Keratinocyte (primary cell): Measurements from ENCODE around the gene C4orf17. TPM values are rescaled to one million over a fixed set of nuclear protein-coding genes. Genes with fewer than 3 reads are reported as not detected.

Experiments used
- DNase-seq: peaks from one replicate; pipeline ENCODE4 v3.0.0-alpha.2; 2011; ENCODE audit warnings: low read depth, missing footprints, low spot score
- FAIRE-seq: peaks from 2 replicates; lab custom pipeline; 2011; peaks lifted over from hg19 to GRCh38; lab: Jason Lieb, UNC
- H2AFZ ChIP-seq: 2 replicates; pipeline ENCODE4 v1.6.0; 2012; ENCODE audit warnings: low read length, control low read depth, inconsistent platforms; ENCODE audit not compliant: control insufficient read depth
- H3K27ac ChIP-seq: 2 replicates; pipeline ENCODE4 v1.5.1; 2011; ENCODE audit warnings: low read length; ENCODE audit not compliant: control insufficient read depth, insufficient read depth
- H3K27me3 ChIP-seq: 3 replicates; pipeline ENCODE4 v1.6.0; 2011; ENCODE audit warnings: low read length; ENCODE audit not compliant: control insufficient read depth, insufficient read depth; ENCODE audit errors: extremely low read depth
- H3K36me3 ChIP-seq, 2 experiments: 2 replicates in 1 of 2; 3 replicates in 1 of 2; pipeline ENCODE4 v1.5.1; 2011; ENCODE audit warnings: low read length in 2 of 2, mild to moderate bottlenecking in 1 of 2; ENCODE audit not compliant: control insufficient read depth in 2 of 2, insufficient read depth in 2 of 2; ENCODE audit errors: extremely low read depth in 1 of 2
- H3K4me1 ChIP-seq: 3 replicates; pipeline ENCODE4 v1.5.1; 2011; ENCODE audit warnings: low read length; ENCODE audit not compliant: control insufficient read depth, insufficient read depth; ENCODE audit errors: extremely low read depth
- H3K4me2 ChIP-seq: 3 replicates; pipeline ENCODE4 v1.6.0; 2011; ENCODE audit warnings: low read depth, low read length; ENCODE audit not compliant: control insufficient read depth, insufficient read depth; ENCODE audit errors: extremely low read depth
- H3K4me3 ChIP-seq, 3 experiments: fragments of 200-600 bp in 1 of 3; sonication (generic) in 1 of 3; 2 replicates in 2 of 3; 3 replicates in 1 of 3; pipeline ENCODE4 v1.5.1; 2011 to 2016; ENCODE audit warnings: low read length in 3 of 3, mild to moderate bottlenecking in 3 of 3, control low read depth in 2 of 3, inconsistent platforms in 1 of 3, low read depth in 1 of 3, mixed read lengths in 1 of 3, mixed run types in 1 of 3, moderate library complexity in 1 of 3; ENCODE audit not compliant: control insufficient read depth in 2 of 3, insufficient read depth in 2 of 3; ENCODE audit errors: extremely low read depth in 1 of 3
- H3K79me2 ChIP-seq: 2 replicates; pipeline ENCODE4 v1.6.0; 2012; ENCODE audit warnings: low read length; ENCODE audit not compliant: control insufficient read depth, insufficient read depth
- H3K9ac ChIP-seq: 3 replicates; pipeline ENCODE4 v1.6.0; 2011; ENCODE audit warnings: low read length; ENCODE audit not compliant: control insufficient read depth, insufficient read depth; ENCODE audit errors: extremely low read depth
- H3K9me1 ChIP-seq: 3 replicates; pipeline ENCODE4 v1.6.0; 2011; ENCODE audit warnings: low read length; ENCODE audit not compliant: control insufficient read depth, insufficient read depth; ENCODE audit errors: extremely low read depth
- H3K9me3 ChIP-seq: 2 replicates; pipeline ENCODE4 v1.5.1; 2012; ENCODE audit warnings: low read depth, low read length; ENCODE audit not compliant: control insufficient read depth
- H4K20me1 ChIP-seq: 3 replicates; pipeline ENCODE4 v1.6.0; 2011; ENCODE audit warnings: low read length; ENCODE audit not compliant: control insufficient read depth, insufficient read depth; ENCODE audit errors: extremely low read depth
- CTCF ChIP-seq, 3 experiments: IDR thresholded peaks in 1 of 3; conservative IDR thresholded peaks in 1 of 3; optimal IDR thresholded peaks in 1 of 3; 2 replicates in 2 of 3; 3 replicates in 1 of 3; pipeline versions ENCODE3 to v1.5.1; 2011; ENCODE audit warnings: low read length in 3 of 3, mild to moderate bottlenecking in 3 of 3, moderate library complexity in 2 of 3, control low read depth in 1 of 3, inconsistent platforms in 1 of 3; ENCODE audit not compliant: insufficient read depth in 2 of 3; ENCODE audit errors: extremely low read depth in 1 of 3
- EZH2 ChIP-seq: IDR thresholded peaks from one replicate; pipeline ENCODE4 v1.6.1; 2012; ENCODE audit warnings: inconsistent platforms, mild to moderate bottlenecking, low read length, moderate library complexity
- dilution Hi-C: fragments of 300-500 bp; cut with MboI; formaldehyde crosslinking; loops from one replicate; pipeline ENCODE4 v1.7.0; 2020; ENCODE audit warnings: low sequenced_read_pairs; ENCODE audit not compliant: extremely low pct_ligation_motif_present
- polyA minus RNA-seq, 3 experiments: library from RNA; depleted of rRNA, polyadenylated mRNA; stranded (reverse); fragments of >200 nt; gene quantifications; 1 replicate in 1 of 3; 2 replicates in 1 of 3; 3 replicates in 1 of 3; pipeline ENCODE4 v1.2.3, GENCODE V29; 2011
- polyA plus RNA-seq, 5 experiments: library from polyadenylated mRNA; depleted of rRNA in 3 of 5; stranded (reverse) in 3 of 5; stranded (forward) in 1 of 5; unstranded in 1 of 5; fragments of >200 nt; gene quantifications; 1 replicate in 1 of 5; 2 replicates in 3 of 5; 3 replicates in 1 of 5; pipeline versions ENCODE4 v1.2.1 to v1.2.3, GENCODE V29; 2011 to 2012; ENCODE audit warnings: missing spikeins in 2 of 5, low read depth in 1 of 5, low replicate concordance in 1 of 5

Gene C4orf17
- polyA plus RNA-seq (not detected in 3 replicates), polyA minus RNA-seq (not detected in 3 replicates)
- polyA plus RNA-seq (2011; ENCODE audit: low read depth), result not detected
- not detected in 2 replicates for polyA plus RNA-seq (2011; cell fraction: cytosol; rRNA removed)
- polyA plus RNA-seq (2011; cell fraction: nucleus; rRNA removed), result not detected in 2 replicates
- polyA plus RNA-seq (2012; ENCODE audit: low replicate concordance), result not detected in 2 replicates
- polyA minus RNA-seq (2011; cell fraction: cytosol; rRNA and poly(A)+ RNA removed), result not detected
- not detected in 2 replicates for polyA minus RNA-seq (2011; cell fraction: nucleus; rRNA and poly(A)+ RNA removed)

GRCh38 chr4:99510721-99511120 lies at the start of gene C4orf17:
Gene C4orf17, plus strand, starts transcription at chr4:99511021. Its CDS starts 2,061 bp downstream, at chr4:99513082.
- Histone ChIP-seq H3K79me2 (no peaks in the 10 kb centered on the region), H3K9me3 (no peaks in the 10 kb centered on the region), H3K27me3 (no peaks in the 10 kb centered on the region), H3K36me3 (no peaks in the 10 kb centered on the region), H4K20me1 (no peaks in the 10 kb centered on the region), H3K9me1 (no peaks in the 10 kb centered on the region), H3K9ac (no peak within 1 kb of the TSS), H3K27ac (no peak within 1 kb of the TSS), H3K4me3 (no peak within 1 kb of the TSS), H3K4me2 (no peak within 1 kb of the TSS), H2AFZ (no peak within 1 kb of the TSS), H3K4me1 (peaks cover 10% of the 10 kb centered on the region)
- TF ChIP-seq CTCF (optimal IDR thresholded peaks at IDR 0.05 in 1 of 3, IDR thresholded peaks at IDR 0.05 in 1 of 3, conservative IDR thresholded peaks at IDR 0.05 in 1 of 3; ENCODE audit: extremely low read depth in 1 of 3, insufficient read depth in 2 of 3, low read length in 3 of 3) (no peak), EZH2 (no peak)
- dilution Hi-C loops, result no loop called here
- FAIRE-seq (no peak), DNase-seq (no peak)

- FAIRE-seq (peak; percentile 51), DNase-seq (no peak)
- no peaks in the 10 kb centered on the region for H3K36me3 ChIP-seq
- no peaks in the 10 kb centered on the region for H3K79me2 ChIP-seq
- no peaks in the 10 kb centered on the region for H3K27me3 ChIP-seq
- no peaks in the 10 kb centered on the region for H4K20me1 ChIP-seq
- dilution Hi-C loops, result no loop called here
- no peak overlapping the region for H3K4me2 ChIP-seq
- peaks cover 30% of the 10 kb centered on the region for H3K4me1 ChIP-seq
- TF ChIP-seq EZH2 (no peak), CTCF (optimal IDR thresholded peaks at IDR 0.05 in 1 of 3, IDR thresholded peaks at IDR 0.05 in 1 of 3, conservative IDR thresholded peaks at IDR 0.05 in 1 of 3; ENCODE audit: extremely low read depth in 1 of 3, insufficient read depth in 2 of 3, low read length in 3 of 3) (no peak)
- no peak overlapping the region for H3K27ac ChIP-seq
- no peak overlapping the region for H3K9ac ChIP-seq
- no peak overlapping the region for H2AFZ ChIP-seq
- H3K9me3 ChIP-seq, result no peaks in the 10 kb centered on the region
- H3K4me3 ChIP-seq, result no peak overlapping the region
- H3K9me1 ChIP-seq, result no peaks in the 10 kb centered on the region
Measured at GRCh38 chr4:99461623-99462401, 49.0 kb upstream of the C4orf17 start.
